Stimulated activated effector memory CD8-positive, alpha-beta T cell treated with anti-CD3 and anti-CD28 coated beads, Interleukin-12 subunit alpha, Interleukin-12 subunit beta, amount 100 ng/mL, for 72 hours (primary cell): ENCODE results near the gene INVS.
"Not testable (repeated sequence)": the region's sequence is repeated elsewhere in the genome, so short reads cannot be mapped to it uniquely, and the experiment has no call there.

Experiments used
- ATAC-seq: fragments of 150-1000 bp; cut with Tn5 transposase; 2 replicates; pipeline ENCODE4 v1.10.0; 2021
- DNase-seq, 2 donors: peaks; one replicate each; pipeline ENCODE4 v3.0.0; 2021 to 2022; ENCODE audit warnings: low spot score in 2 of 2
- H3K27ac Mint-ChIP-seq: one replicate; pipeline ENCODE4 v1.8.0; 2022; ENCODE audit warnings: mild to moderate bottlenecking, mixed read lengths
- H3K36me3 Mint-ChIP-seq: one replicate; pipeline ENCODE4 v1.8.0; 2022; ENCODE audit warnings: mild to moderate bottlenecking, mixed read lengths
- H3K4me1 Mint-ChIP-seq: one replicate; pipeline ENCODE4 v1.8.0; 2022; ENCODE audit warnings: mixed read lengths
- H3K4me3 Mint-ChIP-seq: one replicate; pipeline ENCODE4 v1.8.0; 2022; ENCODE audit warnings: mild to moderate bottlenecking, mixed read lengths
- H3K9me3 Mint-ChIP-seq: one replicate; pipeline ENCODE4 v1.8.0; 2022; ENCODE audit warnings: mixed read lengths

Gene INVS

GRCh38 chr9:100220936-100221335 is 121.9 kb downstream of the INVS start:
- peaks cover 11% of the 10 kb centered on the region for H3K4me1 Mint-ChIP-seq
- no peak for ATAC-seq
- H3K36me3 Mint-ChIP-seq, result peaks cover 2% of the 10 kb centered on the region
- H3K27ac Mint-ChIP-seq, result no peak overlapping the region
- DNase-seq, result no peak
- no peak overlapping the region for H3K4me3 Mint-ChIP-seq
- no peaks in the 10 kb centered on the region for H3K9me3 Mint-ChIP-seq

GRCh38 chr9:100221538-100221937 is 122.5 kb downstream of the INVS start:
- no peak for DNase-seq
- Mint-ChIP-seq H3K9me3 (no peaks in the 10 kb centered on the region), H3K36me3 (peaks cover 8% of the 10 kb centered on the region), H3K4me3 (no peak overlapping the region), H3K27ac (no peak overlapping the region), H3K4me1 (peaks cover 11% of the 10 kb centered on the region)
- no peak for ATAC-seq

GRCh38 chr9:100222674-100223073 is 123.6 kb downstream of the INVS start:
- Mint-ChIP-seq H3K4me3 (no peak overlapping the region), H3K9me3 (no peaks in the 10 kb centered on the region), H3K27ac (no peak overlapping the region), H3K36me3 (peaks cover 20% of the 10 kb centered on the region), H3K4me1 (peaks cover 11% of the 10 kb centered on the region)
- ATAC-seq (no peak), DNase-seq (no peak)

GRCh38 chr9:100227636-100228035 is 128.6 kb downstream of the INVS start:
- Mint-ChIP-seq H3K36me3 (peaks cover 40% of the 10 kb centered on the region), H3K9me3 (no peaks in the 10 kb centered on the region), H3K4me3 (no peak overlapping the region), H3K27ac (no peak overlapping the region), H3K4me1 (no peaks in the 10 kb centered on the region)
- DNase-seq (no peak), ATAC-seq (no peak)

- H3K9me3 Mint-ChIP-seq, result no peaks in the 10 kb centered on the region
- H3K36me3 Mint-ChIP-seq, result peaks cover 40% of the 10 kb centered on the region
- no peak for ATAC-seq
- H3K4me3 Mint-ChIP-seq, result no peak overlapping the region
- H3K27ac Mint-ChIP-seq, result no peak overlapping the region
- no peak for DNase-seq
- H3K4me1 Mint-ChIP-seq, result no peaks in the 10 kb centered on the region
These were observed 129.4 kb downstream of the INVS start for GRCh38 chr9:100228352-100228869.

- ATAC-seq (no peak), DNase-seq (no peak)
- H3K4me3 Mint-ChIP-seq, result no peak overlapping the region
- H3K36me3 Mint-ChIP-seq, result peaks cover 40% of the 10 kb centered on the region
- H3K4me1 Mint-ChIP-seq, result no peaks in the 10 kb centered on the region
- H3K9me3 Mint-ChIP-seq, result peaks cover under 1% of the 10 kb centered on the region
- H3K27ac Mint-ChIP-seq, result no peak overlapping the region
These were observed 130.1 kb downstream of the INVS start for GRCh38 chr9:100229136-100229535.

GRCh38 chr9:100229561-100229960 is 130.5 kb downstream of the INVS start:
- Mint-ChIP-seq H3K27ac (no peak overlapping the region), H3K4me1 (no peaks in the 10 kb centered on the region), H3K4me3 (no peak overlapping the region), H3K36me3 (peaks cover 40% of the 10 kb centered on the region), H3K9me3 (peaks cover 3% of the 10 kb centered on the region)
- no peak for DNase-seq
- ATAC-seq, result no peak

GRCh38 chr9:100236986-100237385 is 137.9 kb downstream of the INVS start:
- not testable (repeated sequence) for H3K4me3 Mint-ChIP-seq, H3K4me1 Mint-ChIP-seq, H3K27ac Mint-ChIP-seq, ATAC-seq, H3K9me3 Mint-ChIP-seq, DNase-seq, H3K36me3 Mint-ChIP-seq

- Mint-ChIP-seq H3K4me1 (no peaks in the 10 kb centered on the region), H3K36me3 (peaks cover 23% of the 10 kb centered on the region)
- ATAC-seq, result no peak
These were observed 141.5 kb downstream of the INVS start for GRCh38 chr9:100240512-100240911.

GRCh38 chr9:100267211-100267610 is 168.2 kb downstream of the INVS start:
- DNase-seq (no peak), ATAC-seq (no peak)
- no peak overlapping the region for H3K27ac Mint-ChIP-seq
- no peaks in the 10 kb centered on the region for H3K4me1 Mint-ChIP-seq
- H3K36me3 Mint-ChIP-seq, result peaks cover 49% of the 10 kb centered on the region
- H3K4me3 Mint-ChIP-seq, result no peak overlapping the region
- H3K9me3 Mint-ChIP-seq, result no peaks in the 10 kb centered on the region

More at GRCh38 chr9:100240512-100240911, 141.5 kb downstream of the INVS start:
- no peaks in the 10 kb centered on the region for H3K9me3 Mint-ChIP-seq
- H3K4me3 Mint-ChIP-seq, result no peak overlapping the region
- no peak for DNase-seq
- no peak overlapping the region for H3K27ac Mint-ChIP-seq

GRCh38 chr9:100268271-100268670 is 169.2 kb downstream of the INVS start:
- no peaks in the 10 kb centered on the region for H3K4me1 Mint-ChIP-seq

GRCh38 chr9:100269656-100270055 is 170.6 kb downstream of the INVS start:
- Mint-ChIP-seq H3K36me3 (peaks cover 55% of the 10 kb centered on the region), H3K9me3 (no peaks in the 10 kb centered on the region), H3K27ac (no peak overlapping the region), H3K4me1 (no peaks in the 10 kb centered on the region), H3K4me3 (no peak overlapping the region)
- ATAC-seq, result no peak
- DNase-seq, result no peak

More at GRCh38 chr9:100268271-100268670, 169.2 kb downstream of the INVS start:
- Mint-ChIP-seq H3K9me3 (no peaks in the 10 kb centered on the region), H3K36me3 (peaks cover 54% of the 10 kb centered on the region), H3K27ac (no peak overlapping the region), H3K4me3 (no peak overlapping the region)
- DNase-seq (no peak), ATAC-seq (no peak)

- no peak overlapping the region for H3K27ac Mint-ChIP-seq
- H3K9me3 Mint-ChIP-seq, result no peaks in the 10 kb centered on the region
- H3K4me1 Mint-ChIP-seq, result no peaks in the 10 kb centered on the region
- ATAC-seq (no peak), DNase-seq (no peak)
- no peak overlapping the region for H3K4me3 Mint-ChIP-seq
- peaks cover 39% of the 10 kb centered on the region for H3K36me3 Mint-ChIP-seq
These were observed 178.3 kb downstream of the INVS start for GRCh38 chr9:100277166-100277979.

- Mint-ChIP-seq H3K27ac (no peak overlapping the region), H3K9me3 (no peaks in the 10 kb centered on the region), H3K4me1 (no peaks in the 10 kb centered on the region), H3K36me3 (peaks cover 31% of the 10 kb centered on the region), H3K4me3 (no peak overlapping the region)
- ATAC-seq (no peak), DNase-seq (no peak)
These were observed 182.0 kb downstream of the INVS start for GRCh38 chr9:100281066-100281465.

GRCh38 chr9:100281676-100282387 is 182.8 kb downstream of the INVS start:
- ATAC-seq, result no peak
- Mint-ChIP-seq H3K9me3 (no peaks in the 10 kb centered on the region), H3K27ac (no peak overlapping the region), H3K4me1 (no peaks in the 10 kb centered on the region), H3K36me3 (peaks cover 32% of the 10 kb centered on the region), H3K4me3 (no peak overlapping the region)
- DNase-seq, result no peak

GRCh38 chr9:100282388-100282719 is 183.3 kb downstream of the INVS start:
- Mint-ChIP-seq H3K27ac (no peak overlapping the region), H3K36me3 (peaks cover 33% of the 10 kb centered on the region), H3K9me3 (no peaks in the 10 kb centered on the region), H3K4me3 (no peak overlapping the region), H3K4me1 (no peaks in the 10 kb centered on the region)
- no peak for ATAC-seq
- DNase-seq, result no peak
